Sigmoid colon (tissue), 7 donors: ENCODE data around the gene TFEB. TPM values are rescaled to one million over a fixed set of nuclear protein-coding genes. Genes with fewer than 3 reads are reported as not detected.

Source experiments
- DNase-seq: peaks from one replicate; pipeline ENCODE4 v3.0.0-alpha.2; 2019
- H3K27ac ChIP-seq, 4 donors: fragments of 200-600 bp; sonication (generic); one replicate each; pipeline ENCODE4 v1.5.1; 2016 to 2019; ENCODE audit warnings: mild to moderate bottlenecking in 1 of 4
- H3K27me3 ChIP-seq, 3 donors: fragments of 200-600 bp; sonication (generic); one replicate each; pipeline ENCODE4 v1.5.1; 2019; ENCODE audit warnings: mild to moderate bottlenecking in 1 of 3
- H3K36me3 ChIP-seq, 4 donors: fragments of 200-600 bp; sonication (generic); one replicate each; pipeline ENCODE4 v1.5.1; 2016 to 2019
- H3K4me1 ChIP-seq, 4 donors: fragments of 200-600 bp; sonication (generic); one replicate each; pipeline ENCODE4 v1.5.1; 2017 to 2019
- H3K4me3 ChIP-seq, 4 donors: fragments of 200-600 bp; sonication (generic); one replicate each; pipeline ENCODE4 v1.5.1; 2017 to 2019; ENCODE audit warnings: mild to moderate bottlenecking in 2 of 4, moderate library complexity in 1 of 4
- H3K9me3 ChIP-seq, 4 donors: fragments of 200-600 bp in 3 of 4; sonication (generic) in 3 of 4; one replicate each; pipeline versions ENCODE4 v1.5.1 to v1.6.1; 2013 to 2019
- CTCF ChIP-seq, 4 experiments: fragments of 450-650 bp in 3 of 4; fragments of 200-600 bp in 1 of 4; IDR thresholded peaks; one replicate each; pipeline ENCODE4 v1.5.1; 2016 to 2019; ENCODE audit warnings: antibody characterized with exemption in 4 of 4, mild to moderate bottlenecking in 3 of 4, moderate library complexity in 2 of 4
- EP300 ChIP-seq, 4 donors: sonication (generic); formaldehyde crosslinking; IDR thresholded peaks; one replicate each; pipeline ENCODE4 v1.6.1; 2017; ENCODE audit warnings: antibody characterized with exemption in 4 of 4
- POLR2A ChIP-seq, 2 donors: fragments of 450-650 bp; IDR thresholded peaks; one replicate each; pipeline ENCODE4 v1.6.1; 2016; ENCODE audit warnings: antibody characterized with exemption in 2 of 2, mild to moderate bottlenecking in 2 of 2, moderate library complexity in 2 of 2
- POLR2AphosphoS5 ChIP-seq, 4 donors: sonication (generic); formaldehyde crosslinking; IDR thresholded peaks; one replicate each; pipeline ENCODE4 v1.6.1; 2017; ENCODE audit warnings: antibody characterized with exemption in 4 of 4
- WGBS, 2 donors: extraction: QIAGEN DNeasy Blood & Tissue Kit; methylation state at CpG; one replicate each; pipeline ENCODE4 v1.1.7; 2013; 5-methylcytosine and 5-hydroxymethylcytosine counted together
- intact Hi-C: fragments of 100-400 bp; cut with DNase I; formaldehyde crosslinking; loops from one replicate; pipeline ENCODE4 v1.15.1; 2023
- polyA plus RNA-seq, 3 donors: library from polyadenylated mRNA; stranded (reverse); fragments of 200-250 nt; gene quantifications; one replicate each; pipeline ENCODE4 v1.2.3, GENCODE V29; 2013
- total RNA-seq, 4 donors: library from RNA; depleted of rRNA; stranded (reverse); fragments of >200 nt; gene quantifications; one replicate each; pipeline ENCODE4 v1.1.0, GENCODE V29; 2016
- donor health status: healthy with polysubstance abuse.
- donor health status: Bipolar disorder and iron deficiency.
- donor health status: healthy.

TFEB gene
- total and polyA plus RNA-seq, 7 donors, result 21.0 to 40.9 (median 28.2) TPM

GRCh38 chr6:41651246-41651961 lies 84.0 kb downstream of the TFEB start:
- Histone ChIP-seq H3K9me3 (no peaks in the 10 kb centered on the region), H3K4me3 (no peak overlapping the region), H3K4me1 (no peaks in the 10 kb centered on the region), H3K27ac (no peak overlapping the region), H3K36me3 (no peaks in the 10 kb centered on the region), H3K27me3 (peaks cover 0 to 4% (median 0%) of the 10 kb centered on the region in 3 donors)
- peak; percentile 43 for DNase-seq
- 69 to 87% methylated on average over 11 of the region's 11 CpGs for WGBS, 2 donors
- intact Hi-C loops, result no loop called here
- TF ChIP-seq EP300 (IDR thresholded peaks at IDR 0.05), result no peak
- TF ChIP-seq CTCF (IDR thresholded peaks at IDR 0.05), result no peak
- no peak for TF ChIP-seq POLR2A (IDR thresholded peaks at IDR 0.05)
- no peak for TF ChIP-seq POLR2AphosphoS5 (IDR thresholded peaks at IDR 0.05)

GRCh38 chr6:41650120-41650519 lies 85.3 kb downstream of the TFEB start:
- Histone ChIP-seq H3K9me3 (no peaks in the 10 kb centered on the region), H3K36me3 (no peaks in the 10 kb centered on the region), H3K4me1 (no peaks in the 10 kb centered on the region), H3K27ac (no peak overlapping the region), H3K4me3 (no peak overlapping the region), H3K27me3 (peaks cover 0 to 4% (median 0%) of the 10 kb centered on the region in 3 donors)
- no peak for TF ChIP-seq CTCF (IDR thresholded peaks at IDR 0.05)
- no peak for TF ChIP-seq POLR2A (IDR thresholded peaks at IDR 0.05)
- TF ChIP-seq EP300 (IDR thresholded peaks at IDR 0.05), result no peak
- WGBS, 2 donors, result 88 to 93% methylated on average over 2 of the region's 2 CpGs
- intact Hi-C loops, result no loop called here
- no peak for DNase-seq

- H3K27me3 ChIP-seq, result peaks cover 0 to 8% (median 0%) of the 10 kb centered on the region in 3 donors
- WGBS, 2 donors, result 40 to 77% methylated on average over 10 of the region's 10 CpGs
- H3K36me3 ChIP-seq, result no peaks in the 10 kb centered on the region
- no peaks in the 10 kb centered on the region for H3K9me3 ChIP-seq
- intact Hi-C loops, result no loop called here
- no peak for TF ChIP-seq POLR2A (IDR thresholded peaks at IDR 0.05)
- TF ChIP-seq CTCF (IDR thresholded peaks at IDR 0.05), result no peak
- TF ChIP-seq POLR2AphosphoS5 (IDR thresholded peaks at IDR 0.05), result no peak
- no peak for TF ChIP-seq EP300 (IDR thresholded peaks at IDR 0.05)
- DNase-seq, result no peak
- H3K27ac ChIP-seq, result no peak overlapping the region
- H3K4me1 ChIP-seq, result no peaks in the 10 kb centered on the region
- H3K4me3 ChIP-seq, result no peak overlapping the region
These were observed 85.8 kb downstream of the TFEB start for GRCh38 chr6:41649596-41649995.

GRCh38 chr6:41648921-41649320 lies 86.5 kb downstream of the TFEB start:
- Histone ChIP-seq H3K36me3 (no peaks in the 10 kb centered on the region), H3K27ac (no peak overlapping the region), H3K27me3 (peaks cover 0 to 4% (median 0%) of the 10 kb centered on the region in 3 donors), H3K4me1 (no peaks in the 10 kb centered on the region), H3K9me3 (no peaks in the 10 kb centered on the region), H3K4me3 (no peak overlapping the region)
- 39 to 57% methylated on average over 5 of the region's 5 CpGs for WGBS, 2 donors
- TF ChIP-seq EP300 (IDR thresholded peaks at IDR 0.05) (no peak), POLR2A (IDR thresholded peaks at IDR 0.05) (no peak), CTCF (IDR thresholded peaks at IDR 0.05) (no peak)
- DNase-seq, result no peak
- intact Hi-C loops, result no loop called here
